GM06990 (cell line): ENCODE measurements around the gene HLA-DPA1.

Source experiments
- DNase-seq: peaks from one replicate; pipeline ENCODE4 v3.0.0-alpha.2; 2011; ENCODE audit not compliant: insufficient read length; ENCODE audit errors: extremely low read depth
- H3K27me3 ChIP-seq: replicated peaks from 2 replicates; pipeline ENCODE4 v1.6.0; 2011; ENCODE audit warnings: low read length; ENCODE audit not compliant: control insufficient read depth, insufficient read depth
- H3K36me3 ChIP-seq: 2 replicates; pipeline ENCODE4 v1.5.1; 2011; ENCODE audit warnings: low read length; ENCODE audit not compliant: control insufficient read depth, insufficient read depth
- H3K4me3 ChIP-seq: replicated peaks from 2 replicates; pipeline ENCODE4 v1.5.1; 2011; ENCODE audit warnings: low read depth, mild to moderate bottlenecking, control low read depth, low read length
- TF ChIP-seq, protein P1 (sequence below): IDR thresholded peaks from 2 replicates; pipeline ENCODE4 v1.5.1; 2011; ENCODE audit warnings: low read length, control low read depth, mild to moderate bottlenecking, inconsistent platforms; ENCODE audit not compliant: insufficient read depth, poor library complexity, severe bottlenecking

HLA-DPA1 gene

DNA sequence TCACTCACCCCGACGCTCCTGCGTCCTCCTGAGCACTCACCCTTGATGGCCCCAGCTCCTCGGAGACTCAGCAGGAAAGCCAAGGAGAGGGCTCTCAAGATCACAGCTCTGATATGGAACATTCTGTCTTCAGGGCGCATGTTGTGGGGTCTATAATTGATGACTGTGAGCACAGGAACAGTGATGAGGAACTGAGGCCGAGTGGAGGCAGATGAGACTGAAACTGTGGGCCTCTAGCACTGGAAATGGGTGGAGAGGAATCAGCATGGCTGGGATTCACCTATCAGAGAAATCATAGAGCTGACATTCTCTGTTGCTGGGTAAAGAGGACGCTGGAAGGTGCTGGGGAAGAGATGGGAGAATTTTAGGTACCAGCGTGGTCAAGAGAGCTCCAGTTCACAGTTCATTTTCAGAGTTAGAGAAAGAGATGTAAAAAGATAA lies at the start of gene HLA-DPA1:
Gene HLA-DPA1, minus strand, starts transcription at position 219 of the 441 bp plus-strand sequence.
- Histone ChIP-seq H3K27me3 (no peaks in the 10 kb centered on the region), H3K4me3 (peak within 1 kb of the TSS; percentile 78), H3K36me3 (peaks cover 12% of the 10 kb centered on the region)
- peak; percentile 79 for DNase-seq
- TF ChIP-seq, protein P1, sequence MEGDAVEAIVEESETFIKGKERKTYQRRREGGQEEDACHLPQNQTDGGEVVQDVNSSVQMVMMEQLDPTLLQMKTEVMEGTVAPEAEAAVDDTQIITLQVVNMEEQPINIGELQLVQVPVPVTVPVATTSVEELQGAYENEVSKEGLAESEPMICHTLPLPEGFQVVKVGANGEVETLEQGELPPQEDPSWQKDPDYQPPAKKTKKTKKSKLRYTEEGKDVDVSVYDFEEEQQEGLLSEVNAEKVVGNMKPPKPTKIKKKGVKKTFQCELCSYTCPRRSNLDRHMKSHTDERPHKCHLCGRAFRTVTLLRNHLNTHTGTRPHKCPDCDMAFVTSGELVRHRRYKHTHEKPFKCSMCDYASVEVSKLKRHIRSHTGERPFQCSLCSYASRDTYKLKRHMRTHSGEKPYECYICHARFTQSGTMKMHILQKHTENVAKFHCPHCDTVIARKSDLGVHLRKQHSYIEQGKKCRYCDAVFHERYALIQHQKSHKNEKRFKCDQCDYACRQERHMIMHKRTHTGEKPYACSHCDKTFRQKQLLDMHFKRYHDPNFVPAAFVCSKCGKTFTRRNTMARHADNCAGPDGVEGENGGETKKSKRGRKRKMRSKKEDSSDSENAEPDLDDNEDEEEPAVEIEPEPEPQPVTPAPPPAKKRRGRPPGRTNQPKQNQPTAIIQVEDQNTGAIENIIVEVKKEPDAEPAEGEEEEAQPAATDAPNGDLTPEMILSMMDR: no peak

DNA sequence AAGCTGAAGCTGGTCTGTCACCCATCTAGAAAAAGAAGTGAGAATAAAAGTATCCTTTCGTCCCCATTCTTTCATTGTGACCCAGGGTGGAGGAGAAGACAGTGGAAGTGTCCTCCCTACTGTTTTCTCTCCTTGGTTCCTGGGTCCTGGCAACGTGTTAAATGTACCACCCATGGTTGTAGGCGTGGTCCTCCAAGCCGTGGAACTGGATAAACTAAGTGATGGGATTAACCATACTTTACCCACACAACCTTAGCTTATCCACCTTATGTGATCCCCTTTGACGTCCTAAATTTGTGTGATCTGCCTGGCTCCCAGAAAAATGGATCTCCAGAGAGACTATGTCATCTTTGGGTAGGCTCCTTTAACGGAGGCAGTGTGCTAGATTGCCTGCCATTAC lies 49.7 kb upstream of the HLA-DPA1 start:
- TF ChIP-seq, protein P1: no peak
- H3K4me3 ChIP-seq: no peak overlapping the region
- H3K27me3 ChIP-seq: no peaks in the 10 kb centered on the region
- DNase-seq: no peak
- no peaks in the 10 kb centered on the region for H3K36me3 ChIP-seq

DNA sequence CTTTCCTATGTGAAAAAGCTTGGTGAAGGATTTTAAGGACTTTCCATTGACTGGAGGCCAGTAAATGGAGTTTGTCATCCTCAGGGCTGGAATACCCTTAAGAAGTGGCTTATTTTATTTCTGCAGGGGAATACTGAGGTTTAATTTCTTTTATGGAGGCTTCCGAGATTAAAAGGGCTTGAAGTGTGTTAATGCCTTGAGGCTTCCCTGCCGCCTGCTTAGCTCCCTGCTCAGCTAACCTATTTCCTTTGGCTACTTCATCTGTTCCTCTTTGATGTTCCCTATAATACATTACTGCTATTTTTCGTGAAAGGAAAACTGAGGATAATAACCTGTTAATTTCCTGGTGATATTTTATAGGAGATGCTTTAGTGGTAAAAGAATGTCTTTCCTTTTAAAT lies 46.6 kb upstream of the HLA-DPA1 start:
- Histone ChIP-seq H3K36me3 (no peaks in the 10 kb centered on the region), H3K27me3 (no peaks in the 10 kb centered on the region; the same call in 1 of the 2 replicates), H3K4me3 (no peak overlapping the region)
- DNase-seq: no peak
- TF ChIP-seq, protein P1: no peak

DNA sequence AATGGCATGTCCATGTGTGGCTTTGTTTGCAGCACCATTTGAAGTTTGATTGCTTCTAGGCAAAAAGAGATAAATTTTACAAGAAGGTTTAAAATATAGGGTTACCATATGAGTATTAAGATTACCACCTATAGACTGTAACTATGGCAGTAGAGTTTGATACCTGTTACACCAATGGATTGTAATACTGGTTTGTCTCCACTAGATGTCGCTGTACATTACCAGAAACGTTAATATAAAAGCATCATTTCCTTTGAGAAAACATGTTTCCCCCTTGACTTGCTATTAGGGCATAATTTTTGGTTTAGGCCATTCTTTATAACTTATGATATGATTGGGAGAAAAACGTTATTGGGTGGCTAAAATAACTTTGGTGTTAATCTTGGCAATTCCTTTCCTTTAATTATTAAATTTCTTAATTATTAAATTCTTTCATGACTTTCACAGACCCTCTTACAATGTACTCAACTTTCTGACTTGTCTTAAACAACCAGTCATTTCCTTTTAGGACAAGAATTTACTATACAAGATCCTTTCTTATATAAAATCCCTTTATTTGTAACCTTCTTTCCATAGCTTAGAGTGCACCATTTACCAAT lies 45.2 kb upstream of the HLA-DPA1 start:
- no peak for DNase-seq
- H3K27me3 ChIP-seq: no peaks in the 10 kb centered on the region; the same call in 1 of the 2 replicates
- no peak overlapping the region for H3K4me3 ChIP-seq

DNA sequence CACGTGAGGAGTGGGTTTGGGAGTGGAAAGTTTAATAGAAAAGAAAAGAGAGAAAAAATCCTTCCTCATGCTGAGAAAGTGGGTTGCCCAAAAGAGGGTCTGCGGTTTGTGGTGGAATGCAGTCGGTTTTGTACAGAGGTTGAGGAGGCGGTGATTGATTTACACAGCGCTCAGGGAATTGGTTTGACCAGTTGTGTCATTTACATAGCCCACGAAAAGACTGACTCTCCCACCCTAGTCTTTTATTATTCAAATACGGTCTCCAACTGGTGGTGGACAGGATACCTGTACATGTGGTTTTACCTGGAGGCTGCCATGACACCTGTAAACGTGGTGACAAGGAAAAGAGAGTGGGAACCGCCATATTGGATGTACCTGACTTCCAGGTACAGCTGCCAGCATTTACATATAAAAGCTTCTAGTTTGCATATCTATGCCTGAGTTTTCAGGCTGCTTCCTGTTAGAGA lies 44.4 kb upstream of the HLA-DPA1 start:
- H3K27me3 ChIP-seq: no peaks in the 10 kb centered on the region; the same call in 1 of the 2 replicates
- TF ChIP-seq, protein P1: no peak
- H3K4me3 ChIP-seq: no peak overlapping the region
- no peak for DNase-seq
- H3K36me3 ChIP-seq: no peaks in the 10 kb centered on the region

More for the DNA sequence above, 45.2 kb upstream of the HLA-DPA1 start:
- no peaks in the 10 kb centered on the region for H3K36me3 ChIP-seq
- TF ChIP-seq, protein P1: peak; percentile 55
